Mesenchymal stem cell (in vitro differentiated cells and primary cell): ENCODE measurements around the gene CAMKMT. TPM values are rescaled to one million over a fixed set of nuclear protein-coding genes. Genes with fewer than 3 reads are reported as not detected.
A peak's percentile ranks its signal among the peaks of the same experiment; 100 is the strongest.

Experiments used
- DNase-seq: peaks from one replicate; pipeline ENCODE4 v3.0.0-alpha.2; 2013
- H2AFZ ChIP-seq: one replicate; pipeline ENCODE4 v1.6.1; 2013; ENCODE audit warnings: low read depth, mild to moderate bottlenecking, control low read depth, inconsistent platforms, low read length, moderate library complexity
- H2AK5ac ChIP-seq: 2 replicates; pipeline ENCODE4 v1.6.1; 2013; ENCODE audit warnings: low read length, moderate library complexity, mild to moderate bottlenecking, inconsistent platforms; ENCODE audit not compliant: severe bottlenecking
- H2BK120ac ChIP-seq: one replicate; pipeline ENCODE4 v1.6.1; 2013; ENCODE audit warnings: low read depth, mild to moderate bottlenecking, inconsistent platforms, low read length, moderate library complexity
- H2BK12ac ChIP-seq, 2 experiments: one replicate each; pipeline ENCODE4 v1.6.1; 2013; ENCODE audit warnings: inconsistent platforms in 2 of 2, low read length in 2 of 2, mild to moderate bottlenecking in 2 of 2, moderate library complexity in 2 of 2, control low read depth in 1 of 2
- H2BK15ac ChIP-seq: one replicate; pipeline ENCODE4 v1.6.1; 2013; ENCODE audit warnings: mild to moderate bottlenecking, low read depth, inconsistent platforms; ENCODE audit not compliant: poor library complexity, severe bottlenecking
- H2BK5ac ChIP-seq: 2 replicates; pipeline ENCODE4 v1.6.1; 2013; ENCODE audit warnings: low read depth, mild to moderate bottlenecking, low read length, control low read depth, inconsistent platforms; ENCODE audit not compliant: poor library complexity, severe bottlenecking
- H3K14ac ChIP-seq, 2 experiments: one replicate each; pipeline ENCODE4 v1.6.1; 2013; ENCODE audit warnings: inconsistent platforms in 2 of 2, low read length in 2 of 2, control low read depth in 1 of 2, mild to moderate bottlenecking in 1 of 2, moderate library complexity in 1 of 2
- H3K18ac ChIP-seq, 2 experiments: one replicate each; pipeline ENCODE4 v1.6.1; 2013; ENCODE audit warnings: inconsistent platforms in 2 of 2, low read length in 2 of 2, control low read depth in 1 of 2, low read depth in 1 of 2, mild to moderate bottlenecking in 1 of 2
- H3K23ac ChIP-seq, 2 experiments: one replicate each; pipeline ENCODE4 v1.6.1; 2013; ENCODE audit warnings: inconsistent platforms in 2 of 2, low read length in 2 of 2, mild to moderate bottlenecking in 2 of 2, moderate library complexity in 2 of 2, control low read depth in 1 of 2
- H3K27ac ChIP-seq: 2 replicates; pipeline ENCODE4 v1.5.1; 2013; ENCODE audit warnings: mild to moderate bottlenecking, moderate library complexity, low read length, control low read depth, inconsistent platforms; ENCODE audit not compliant: poor library complexity, severe bottlenecking
- H3K27me3 ChIP-seq, 2 experiments: 2 replicates each; pipeline versions ENCODE4 v1.6.1 to v1.7.0; 2013; ENCODE audit warnings: low read length in 2 of 2, mild to moderate bottlenecking in 2 of 2, moderate library complexity in 2 of 2, control low read depth in 1 of 2, inconsistent platforms in 1 of 2; ENCODE audit not compliant: control insufficient read depth in 1 of 2, insufficient read depth in 1 of 2
- H3K36me3 ChIP-seq, 2 experiments: 2 replicates each; pipeline versions ENCODE4 v1.6.1 to v1.7.0; 2013; ENCODE audit warnings: low read length in 2 of 2, control low read depth in 1 of 2, inconsistent platforms in 1 of 2, low read depth in 1 of 2, mild to moderate bottlenecking in 1 of 2; ENCODE audit not compliant: insufficient read depth in 2 of 2, control insufficient read depth in 1 of 2
- H3K4ac ChIP-seq, 2 experiments: one replicate each; pipeline ENCODE4 v1.6.1; 2013; ENCODE audit warnings: inconsistent platforms in 2 of 2, low read length in 2 of 2, mild to moderate bottlenecking in 2 of 2, moderate library complexity in 2 of 2, control low read depth in 1 of 2, low read depth in 1 of 2
- H3K4me1 ChIP-seq: 2 replicates; pipeline ENCODE4 v1.6.1; 2013; ENCODE audit warnings: low read depth, low read length, control low read depth; ENCODE audit not compliant: control insufficient read depth, insufficient read depth
- H3K4me2 ChIP-seq: 2 replicates; pipeline ENCODE4 v1.6.1; 2013; ENCODE audit warnings: low read length, mild to moderate bottlenecking, inconsistent platforms; ENCODE audit not compliant: poor library complexity, severe bottlenecking
- H3K4me3 ChIP-seq, 2 experiments: 2 replicates each; pipeline versions ENCODE4 v1.5.1 to v1.7.0; 2013; ENCODE audit warnings: low read length in 2 of 2, mild to moderate bottlenecking in 2 of 2, control low read depth in 1 of 2, low read depth in 1 of 2; ENCODE audit not compliant: insufficient read depth in 1 of 2
- H3K79me1 ChIP-seq: replicated peaks from 2 replicates; pipeline ENCODE4 v1.6.1; 2013; ENCODE audit warnings: mild to moderate bottlenecking, control low read depth, low read length, inconsistent platforms; ENCODE audit not compliant: poor library complexity, severe bottlenecking
- H3K9ac ChIP-seq: 2 replicates; pipeline ENCODE4 v1.7.0; 2013; ENCODE audit warnings: mild to moderate bottlenecking, low read length, moderate library complexity
- H3K9me3 ChIP-seq: 2 replicates; pipeline ENCODE4 v1.7.0; 2013; ENCODE audit warnings: mild to moderate bottlenecking, low read length; ENCODE audit not compliant: control insufficient read depth
- H4K8ac ChIP-seq: one replicate; pipeline ENCODE4 v1.6.1; 2013; ENCODE audit warnings: inconsistent platforms, mild to moderate bottlenecking, low read length, moderate library complexity
- H4K91ac ChIP-seq: one replicate; pipeline ENCODE4 v1.6.1; 2013; ENCODE audit warnings: mild to moderate bottlenecking, low read length, inconsistent platforms
- WGBS: methylation state at CpG from one replicate; pipeline ENCODE4 v1.1.7; 2013; ENCODE audit warnings: mixed read lengths; 5-methylcytosine and 5-hydroxymethylcytosine counted together
- polyA plus RNA-seq, 2 experiments: library from polyadenylated mRNA; stranded (reverse); fragments of 200-250 nt; gene quantifications; one replicate each; pipeline ENCODE4 v1.2.3, GENCODE V29; 2013

CAMKMT gene
- 6.0 TPM for polyA plus RNA-seq (2013, experiment 1 of 2)
- 5.7 TPM for polyA plus RNA-seq (2013, experiment 2 of 2)

DNA sequence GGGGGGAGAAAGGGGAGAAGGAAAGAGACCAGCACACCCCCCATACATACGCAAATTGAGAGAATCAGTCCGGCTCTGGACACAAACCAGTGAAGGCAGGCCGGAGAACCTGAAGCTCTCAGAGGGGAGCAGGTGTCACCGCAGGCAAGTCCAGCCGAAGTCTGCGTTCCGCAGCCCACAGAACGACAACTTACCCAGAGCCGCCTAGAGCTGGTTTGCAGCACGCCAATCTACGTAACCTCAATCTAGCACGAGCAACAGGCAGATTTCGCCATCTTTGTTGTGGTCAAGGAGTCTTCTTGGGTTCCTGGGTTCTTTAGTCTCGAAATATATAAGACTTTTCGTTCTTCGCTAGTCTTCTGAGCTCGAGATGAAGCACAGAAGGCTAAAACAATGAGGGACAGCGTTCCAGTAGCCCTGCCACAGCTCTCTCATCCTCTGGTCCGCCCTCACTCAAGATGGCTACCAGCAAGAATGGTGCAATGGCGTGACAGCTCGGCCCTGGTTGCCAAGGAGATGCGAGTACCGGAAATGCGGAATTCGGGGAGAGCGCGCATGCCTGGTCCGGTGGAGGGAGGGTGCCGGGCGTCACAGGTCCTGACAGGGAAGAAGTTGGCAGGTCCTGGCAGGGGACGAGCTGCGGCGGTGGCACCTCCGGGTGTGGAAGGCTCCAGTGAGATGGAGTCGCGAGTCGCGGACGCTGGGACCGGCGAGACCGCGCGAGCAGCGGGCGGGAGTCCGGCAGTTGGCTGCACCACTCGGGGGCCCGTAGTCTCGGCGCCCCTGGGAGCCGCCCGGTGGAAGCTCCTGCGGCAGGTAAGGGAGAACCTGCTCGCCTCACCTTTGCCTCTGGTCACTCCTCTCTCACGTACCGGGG is at the start of gene CAMKMT, which contains the start of gene PREPL:
CAMKMT (plus strand) TSS at position 618 of the 877 bp plus-strand sequence.
PREPL (minus strand) TSS at position 165 of the 877 bp plus-strand sequence. CDS start 15,152 bp downstream, outside the sequence.
- Histone ChIP-seq H4K8ac (peak within 1 kb of the TSS; percentile 92), H3K23ac (peak within 1 kb of the TSS in 1 of 2 experiments; percentile 83), H2BK12ac (peak within 1 kb of the TSS in 1 of 2 experiments; percentile 82), H3K18ac (peak within 1 kb of the TSS; percentile 93 to 96), H3K4ac (peak within 1 kb of the TSS in 1 of 2 experiments; percentile 99), H3K9ac (peak within 1 kb of the TSS; percentile 100), H4K91ac (peak within 1 kb of the TSS; percentile 73), H2AK5ac (no peak within 1 kb of the TSS), H3K4me1 (peaks cover 2% of the 10 kb centered on the region), H3K27ac (peak within 1 kb of the TSS; percentile 94), H3K36me3 (peaks cover 0 to 5% of the 10 kb centered on the region in 2 experiments), H2BK120ac (peak within 1 kb of the TSS; percentile 87), H3K4me2 (peak within 1 kb of the TSS; percentile 77), H2BK5ac (peak within 1 kb of the TSS; percentile 75), H3K79me1 (peaks cover 26% of the 10 kb centered on the region), H3K9me3 (no peaks in the 10 kb centered on the region), H3K14ac (peak within 1 kb of the TSS in 1 of 2 experiments; percentile 69), H3K4me3 (peak within 1 kb of the TSS; percentile 76 to 94), H2AFZ (peak within 1 kb of the TSS; percentile 97), H3K27me3 (no peaks in the 10 kb centered on the region), H2BK15ac (peak within 1 kb of the TSS; percentile 90)
- 0% methylated on average over 53 of the region's 57 CpGs for WGBS
- peak; percentile 98 for DNase-seq

GRCh38 chr2:44314362-44314761 is 47.4 kb upstream of the CAMKMT start:
- Histone ChIP-seq H3K4ac (no peak overlapping the region), H2AFZ (no peak overlapping the region), H3K4me2 (no peak overlapping the region), H3K9me3 (peaks cover 53% of the 10 kb centered on the region), H3K14ac (no peak overlapping the region), H3K4me3 (no peak overlapping the region), H3K18ac (no peak overlapping the region), H2BK15ac (no peak overlapping the region), H3K27ac (no peak overlapping the region), H3K27me3 (no peaks in the 10 kb centered on the region), H3K9ac (no peak overlapping the region), H2BK120ac (no peak overlapping the region), H4K8ac (no peak overlapping the region), H2AK5ac (no peak overlapping the region), H3K23ac (no peak overlapping the region), H3K4me1 (no peaks in the 10 kb centered on the region), H2BK5ac (no peak overlapping the region), H3K79me1 (no peaks in the 10 kb centered on the region), H4K91ac (no peak overlapping the region), H2BK12ac (no peak overlapping the region), H3K36me3 (peaks cover 21 to 90% of the 10 kb centered on the region in 2 experiments)
- no peak for DNase-seq

DNA sequence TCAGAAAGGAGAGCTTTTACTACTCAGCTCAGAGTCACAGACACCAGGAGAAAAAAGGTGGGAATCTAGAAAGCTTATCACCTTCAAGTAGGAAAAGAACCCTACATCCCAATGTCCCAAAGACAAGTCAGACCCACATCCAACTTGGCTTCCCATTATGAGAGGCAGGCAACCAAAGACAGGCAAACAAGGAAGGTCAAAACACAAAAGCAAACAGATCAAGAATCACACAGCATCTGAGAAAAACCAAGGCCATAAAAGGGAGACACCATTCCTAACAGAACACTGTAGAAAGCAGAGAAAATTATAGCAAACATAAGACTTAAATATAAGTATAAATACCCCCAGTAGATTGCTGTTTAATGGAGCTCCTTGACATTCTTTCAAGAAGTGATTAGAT is 45.8 kb upstream of the CAMKMT start:
- H4K91ac ChIP-seq, result no peak overlapping the region
- H3K14ac ChIP-seq, result no peak overlapping the region
- no peaks in the 10 kb centered on the region for H3K27me3 ChIP-seq
- no peaks in the 10 kb centered on the region for H3K79me1 ChIP-seq
- H2BK5ac ChIP-seq, result no peak overlapping the region
- peaks cover 14 to 95% of the 10 kb centered on the region in 2 experiments for H3K36me3 ChIP-seq
- H3K18ac ChIP-seq, result no peak overlapping the region
- H3K4me1 ChIP-seq, result no peaks in the 10 kb centered on the region
- H4K8ac ChIP-seq, result no peak overlapping the region
- no peak overlapping the region for H3K4me2 ChIP-seq
- no peak overlapping the region for H2AFZ ChIP-seq
- no peak overlapping the region for H3K4ac ChIP-seq
- no peak overlapping the region for H3K4me3 ChIP-seq
- H2BK12ac ChIP-seq, result no peak overlapping the region
- no peak for DNase-seq
- peaks cover 38% of the 10 kb centered on the region for H3K9me3 ChIP-seq
- no peak overlapping the region for H3K23ac ChIP-seq
- no peak overlapping the region for H3K9ac ChIP-seq
- H3K27ac ChIP-seq, result no peak overlapping the region
- H2BK120ac ChIP-seq, result no peak overlapping the region
- no peak overlapping the region for H2BK15ac ChIP-seq
- H2AK5ac ChIP-seq, result no peak overlapping the region

GRCh38 chr2:44320832-44321231 is 40.9 kb upstream of the CAMKMT start:
- no peak overlapping the region for H3K9ac ChIP-seq
- H3K9me3 ChIP-seq, result no peaks in the 10 kb centered on the region
- DNase-seq, result no peak
- H3K36me3 ChIP-seq, result peaks cover 9 to 86% of the 10 kb centered on the region in 2 experiments
- no peak overlapping the region for H2BK5ac ChIP-seq
- no peak overlapping the region for H3K14ac ChIP-seq
- H3K27ac ChIP-seq, result no peak overlapping the region
- H3K4ac ChIP-seq, result no peak overlapping the region
- H4K91ac ChIP-seq, result no peak overlapping the region
- H3K23ac ChIP-seq, result no peak overlapping the region
- WGBS, result no CpG with 5 or more reads among the region's 1 CpG
- no peaks in the 10 kb centered on the region for H3K27me3 ChIP-seq
- H2AK5ac ChIP-seq, result no peak overlapping the region
- no peak overlapping the region for H3K4me3 ChIP-seq
- H2BK15ac ChIP-seq, result no peak overlapping the region
- H4K8ac ChIP-seq, result no peak overlapping the region
- no peak overlapping the region for H2BK12ac ChIP-seq
- H2BK120ac ChIP-seq, result no peak overlapping the region
- no peak overlapping the region for H2AFZ ChIP-seq
- H3K4me1 ChIP-seq, result peaks cover 6% of the 10 kb centered on the region
- H3K18ac ChIP-seq, result no peak overlapping the region
- H3K79me1 ChIP-seq, result peaks cover 7% of the 10 kb centered on the region
- no peak overlapping the region for H3K4me2 ChIP-seq
